Measurements from ENCODE around the gene KLF17.

KLF17 gene

GRCh38 chr1:44118682-44119081 is at the start of gene KLF17:
TSS of gene KLF17 (plus strand) at chr1:44118821. CDS start at chr1:44118908, 87 bp downstream.
- DNase-seq = no peak

GRCh38 chr1:44071461-44071860 is 47.2 kb upstream of the KLF17 start:
- no peak for DNase-seq

- no peak for DNase-seq
Measured at GRCh38 chr1:44072204-44072603, 46.4 kb upstream of the KLF17 start.

- DNase-seq = no peak
Measured at GRCh38 chr1:44072821-44073220, 45.8 kb upstream of the KLF17 start.

- no peak for DNase-seq
Measured at GRCh38 chr1:44073528-44073927, 45.1 kb upstream of the KLF17 start.

GRCh38 chr1:44074415-44074814 is 44.2 kb upstream of the KLF17 start:
- DNase-seq = no peak

GRCh38 chr1:44076066-44076465 is 42.6 kb upstream of the KLF17 start:
- no peak for DNase-seq

GRCh38 chr1:44077421-44077820 is 41.2 kb upstream of the KLF17 start:
- DNase-seq = no peak

GRCh38 chr1:44078104-44078503 is 40.5 kb upstream of the KLF17 start:
- DNase-seq = no peak

- no peak for DNase-seq
Measured at GRCh38 chr1:44079566-44079965, 39.1 kb upstream of the KLF17 start.

GRCh38 chr1:44084998-44085675 is 33.5 kb upstream of the KLF17 start:
- DNase-seq = no peak

- DNase-seq = no peak
Measured at GRCh38 chr1:44086692-44087474, 31.7 kb upstream of the KLF17 start.

- no peak for DNase-seq
Measured at GRCh38 chr1:44089371-44090048, 29.1 kb upstream of the KLF17 start.

GRCh38 chr1:44090429-44091252 is 28.0 kb upstream of the KLF17 start:
- no peak for DNase-seq

- DNase-seq = no peak
Measured at GRCh38 chr1:44094047-44094446, 24.6 kb upstream of the KLF17 start.

GRCh38 chr1:44100183-44100868 is 18.3 kb upstream of the KLF17 start:
- no peak for DNase-seq

- DNase-seq = no peak
Measured at GRCh38 chr1:44101328-44101727, 17.3 kb upstream of the KLF17 start.

- DNase-seq = no peak
Measured at GRCh38 chr1:44103270-44104131, 15.1 kb upstream of the KLF17 start.

GRCh38 chr1:44105810-44106209 is 12.8 kb upstream of the KLF17 start:
- no peak for DNase-seq

GRCh38 chr1:44108241-44108640 is 10.4 kb upstream of the KLF17 start:
- no peak for DNase-seq

GRCh38 chr1:44108971-44109370 is 9.7 kb upstream of the KLF17 start:
- no peak for DNase-seq
